Measurements from ENCODE around the gene IGDCC3.

GRCh38 chr15:65287520-65287855 lies 90.3 kb downstream of the IGDCC3 start:
- TF ChIP-seq, protein P1, sequence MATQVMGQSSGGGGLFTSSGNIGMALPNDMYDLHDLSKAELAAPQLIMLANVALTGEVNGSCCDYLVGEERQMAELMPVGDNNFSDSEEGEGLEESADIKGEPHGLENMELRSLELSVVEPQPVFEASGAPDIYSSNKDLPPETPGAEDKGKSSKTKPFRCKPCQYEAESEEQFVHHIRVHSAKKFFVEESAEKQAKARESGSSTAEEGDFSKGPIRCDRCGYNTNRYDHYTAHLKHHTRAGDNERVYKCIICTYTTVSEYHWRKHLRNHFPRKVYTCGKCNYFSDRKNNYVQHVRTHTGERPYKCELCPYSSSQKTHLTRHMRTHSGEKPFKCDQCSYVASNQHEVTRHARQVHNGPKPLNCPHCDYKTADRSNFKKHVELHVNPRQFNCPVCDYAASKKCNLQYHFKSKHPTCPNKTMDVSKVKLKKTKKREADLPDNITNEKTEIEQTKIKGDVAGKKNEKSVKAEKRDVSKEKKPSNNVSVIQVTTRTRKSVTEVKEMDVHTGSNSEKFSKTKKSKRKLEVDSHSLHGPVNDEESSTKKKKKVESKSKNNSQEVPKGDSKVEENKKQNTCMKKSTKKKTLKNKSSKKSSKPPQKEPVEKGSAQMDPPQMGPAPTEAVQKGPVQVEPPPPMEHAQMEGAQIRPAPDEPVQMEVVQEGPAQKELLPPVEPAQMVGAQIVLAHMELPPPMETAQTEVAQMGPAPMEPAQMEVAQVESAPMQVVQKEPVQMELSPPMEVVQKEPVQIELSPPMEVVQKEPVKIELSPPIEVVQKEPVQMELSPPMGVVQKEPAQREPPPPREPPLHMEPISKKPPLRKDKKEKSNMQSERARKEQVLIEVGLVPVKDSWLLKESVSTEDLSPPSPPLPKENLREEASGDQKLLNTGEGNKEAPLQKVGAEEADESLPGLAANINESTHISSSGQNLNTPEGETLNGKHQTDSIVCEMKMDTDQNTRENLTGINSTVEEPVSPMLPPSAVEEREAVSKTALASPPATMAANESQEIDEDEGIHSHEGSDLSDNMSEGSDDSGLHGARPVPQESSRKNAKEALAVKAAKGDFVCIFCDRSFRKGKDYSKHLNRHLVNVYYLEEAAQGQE (IDR thresholded peaks at IDR 0.05; ENCODE audit: borderline replicate concordance) = no peak
- TF ChIP-seq CTCF (IDR thresholded peaks at IDR 0.05; ENCODE audit: poor library complexity, severe bottlenecking) = no peak
- no peak for TF ChIP-seq MXI1 (conservative IDR thresholded peaks at IDR 0.05; ENCODE audit: poor library complexity, severe bottlenecking)
- no peak for TF ChIP-seq RAD21 (conservative IDR thresholded peaks at IDR 0.05)
- TF ChIP-seq TAF1 (IDR thresholded peaks at IDR 0.05; ENCODE audit: low read depth) = no peak
- TF ChIP-seq EP300 (conservative IDR thresholded peaks at IDR 0.05; ENCODE audit: poor library complexity, severe bottlenecking) = no peak
- TF ChIP-seq POLR2AphosphoS5 (IDR thresholded peaks at IDR 0.05) = no peak
- TF ChIP-seq EZH2 (IDR thresholded peaks at IDR 0.05; ENCODE audit: borderline replicate concordance, insufficient read depth, low read length, poor library complexity, severe bottlenecking) = no peak
- TF ChIP-seq SMC3 (conservative IDR thresholded peaks at IDR 0.05; ENCODE audit: poor library complexity) = no peak
